GM19351 (cell line): Measurements from ENCODE around the gene RNF182.
A peak's percentile ranks its signal among the peaks of the same experiment; 100 is the strongest.
"Not testable (repeated sequence)": the region's sequence is repeated elsewhere in the genome, so short reads cannot be mapped to it uniquely, and the experiment has no call there.

Experiments used
- ATAC-seq: cut with Tn5 transposase; IDR thresholded peaks from one replicate; pipeline ENCODE4 v1.9.1; 2021; ENCODE audit warnings: mild to moderate bottlenecking, moderate library complexity; ENCODE audit not compliant: unreplicated experiment

Gene RNF182

GRCh38 chr6:13924949-13925881 lies at the start of gene RNF182:
Gene RNF182 (plus strand): TSS chr6:13924952. CDS start chr6:13977120, 52,168 bp downstream.
- no peak for ATAC-seq

- no peak for ATAC-seq
These were observed 47.7 kb upstream of the RNF182 start for GRCh38 chr6:13877051-13877450.

GRCh38 chr6:13880061-13880663 lies 44.6 kb upstream of the RNF182 start:
- ATAC-seq = not testable (repeated sequence)

GRCh38 chr6:13881621-13882165 lies 43.1 kb upstream of the RNF182 start:
- no peak for ATAC-seq

- no peak for ATAC-seq
These were observed 40.8 kb upstream of the RNF182 start for GRCh38 chr6:13883966-13884365.

GRCh38 chr6:13884397-13884796 lies 40.4 kb upstream of the RNF182 start:
- no peak for ATAC-seq

GRCh38 chr6:13885601-13886000 lies 39.2 kb upstream of the RNF182 start:
- ATAC-seq = no peak

- no peak for ATAC-seq
These were observed 37.8 kb upstream of the RNF182 start for GRCh38 chr6:13886949-13887348.

GRCh38 chr6:13892017-13892645 lies 32.6 kb upstream of the RNF182 start:
- ATAC-seq = no peak

- ATAC-seq = no peak
These were observed 21.8 kb upstream of the RNF182 start for GRCh38 chr6:13902922-13903321.

GRCh38 chr6:13903364-13903763 lies 21.4 kb upstream of the RNF182 start:
- ATAC-seq = no peak

- ATAC-seq = no peak
These were observed 17.8 kb upstream of the RNF182 start for GRCh38 chr6:13907001-13907350.

GRCh38 chr6:13907614-13908215 lies 17.0 kb upstream of the RNF182 start:
- ATAC-seq = no peak

GRCh38 chr6:13908955-13909381 lies 15.8 kb upstream of the RNF182 start:
- peak; percentile 50 for ATAC-seq

- no peak for ATAC-seq
These were observed 14.3 kb upstream of the RNF182 start for GRCh38 chr6:13910443-13910842.

GRCh38 chr6:13911337-13911736 lies 13.4 kb upstream of the RNF182 start:
- no peak for ATAC-seq

GRCh38 chr6:13913226-13914001 lies 11.3 kb upstream of the RNF182 start:
- ATAC-seq = no peak

- no peak for ATAC-seq
These were observed 10.4 kb upstream of the RNF182 start for GRCh38 chr6:13914351-13914750.

- ATAC-seq = no peak
These were observed 9.1 kb upstream of the RNF182 start for GRCh38 chr6:13915561-13916229.
